Liver (tissue), 9 donors: Measurements from ENCODE around the gene TTC12. TPM values are rescaled to one million over a fixed set of nuclear protein-coding genes. Genes with fewer than 3 reads are reported as not detected.

Experiments
- DNase-seq: peaks from one replicate; pipeline ENCODE4 v3.0.0-alpha.2; 2017; ENCODE audit warnings: low spot score
- H3K27ac ChIP-seq, 2 donors: one replicate each; pipeline ENCODE4 v1.7.0; 2013; ENCODE audit warnings: inconsistent platforms in 2 of 2, low read length in 2 of 2, control low read depth in 1 of 2, low read depth in 1 of 2, mild to moderate bottlenecking in 1 of 2
- H3K27me3 ChIP-seq, 4 donors: one replicate each; pipeline versions ENCODE4 v1.6.1 to v1.7.0; 2013; ENCODE audit warnings: low read length in 3 of 4, inconsistent platforms in 1 of 4, mild to moderate bottlenecking in 1 of 4, moderate library complexity in 1 of 4; ENCODE audit not compliant: control insufficient read depth in 4 of 4, insufficient read depth in 4 of 4
- H3K36me3 ChIP-seq, 4 donors: one replicate each; pipeline versions ENCODE4 v1.6.1 to v1.7.0; 2013; ENCODE audit warnings: low read length in 3 of 4, mild to moderate bottlenecking in 3 of 4, low read depth in 1 of 4, moderate library complexity in 1 of 4; ENCODE audit not compliant: control insufficient read depth in 4 of 4, insufficient read depth in 3 of 4
- H3K4me1 ChIP-seq, 4 donors: one replicate each; pipeline versions ENCODE4 v1.6.1 to v1.7.0; 2013; ENCODE audit warnings: low read length in 3 of 4, mild to moderate bottlenecking in 3 of 4, moderate library complexity in 1 of 4; ENCODE audit not compliant: control insufficient read depth in 4 of 4, insufficient read depth in 4 of 4
- H3K4me3 ChIP-seq, 3 donors: one replicate each; pipeline versions ENCODE4 v1.6.1 to v1.7.0; 2013; ENCODE audit warnings: low read length in 3 of 3, control low read depth in 1 of 3, low read depth in 1 of 3, mild to moderate bottlenecking in 1 of 3
- H3K9ac ChIP-seq, 2 donors: one replicate each; pipeline ENCODE4 v1.7.0; 2013; ENCODE audit warnings: low read length in 2 of 2, mild to moderate bottlenecking in 2 of 2, moderate library complexity in 2 of 2, control low read depth in 1 of 2, low read depth in 1 of 2
- H3K9me3 ChIP-seq, 4 donors: one replicate each; pipeline versions ENCODE4 v1.6.1 to v1.7.0; 2013; ENCODE audit warnings: low read length in 3 of 4; ENCODE audit not compliant: control insufficient read depth in 4 of 4
- EGR1 ChIP-seq, 2 donors: IDR thresholded peaks; 2 replicates each; pipeline ENCODE4 v1.6.1; 2016 to 2018; ENCODE audit warnings: antibody characterized with exemption in 2 of 2, low read depth in 2 of 2
- FOXA1 ChIP-seq: IDR thresholded peaks from 2 replicates; pipeline ENCODE4 v1.6.1; 2016; ENCODE audit warnings: antibody characterized with exemption
- FOXA2 ChIP-seq: IDR thresholded peaks from 2 replicates; pipeline ENCODE4 v1.6.1; 2016; ENCODE audit warnings: antibody characterized with exemption
- GABPA ChIP-seq, 2 donors: IDR thresholded peaks in 1 of 2; conservative IDR thresholded peaks in 1 of 2; 2 replicates each; pipeline ENCODE4 v1.6.1; 2016; ENCODE audit warnings: antibody characterized with exemption in 2 of 2, mild to moderate bottlenecking in 1 of 2, moderate library complexity in 1 of 2
- HNF4A ChIP-seq, 2 donors: conservative IDR thresholded peaks; 2 replicates each; pipeline ENCODE4 v1.6.1; 2016; ENCODE audit warnings: antibody characterized with exemption in 2 of 2, mild to moderate bottlenecking in 2 of 2
- HNF4G ChIP-seq: IDR thresholded peaks from 2 replicates; pipeline ENCODE4 v1.6.1; 2016; ENCODE audit warnings: antibody characterized with exemption
- JUND ChIP-seq, 2 donors: IDR thresholded peaks; 2 replicates each; pipeline ENCODE4 v1.6.1; 2016; ENCODE audit warnings: antibody characterized with exemption in 2 of 2
- NR2F2 ChIP-seq: IDR thresholded peaks from 2 replicates; pipeline ENCODE4 v1.6.1; 2016; ENCODE audit warnings: antibody characterized with exemption
- RAD21 ChIP-seq, 2 donors: IDR thresholded peaks; 2 replicates each; pipeline ENCODE4 v1.6.1; 2016; ENCODE audit warnings: antibody characterized with exemption in 2 of 2, mild to moderate bottlenecking in 2 of 2
- RXRA ChIP-seq, 2 donors: IDR thresholded peaks; 2 replicates each; pipeline ENCODE4 v1.6.1; 2017 to 2018; ENCODE audit warnings: antibody characterized with exemption in 2 of 2, mild to moderate bottlenecking in 1 of 2
- SP1 ChIP-seq: IDR thresholded peaks from 2 replicates; pipeline ENCODE4 v1.6.1; 2018; ENCODE audit warnings: antibody characterized with exemption, mild to moderate bottlenecking
- TAF1 ChIP-seq: conservative IDR thresholded peaks from 2 replicates; pipeline ENCODE4 v1.6.1; 2016; ENCODE audit warnings: antibody characterized with exemption, mild to moderate bottlenecking
- WGBS: extraction: QIAGEN DNeasy Blood & Tissue Kit; methylation state at CpG from one replicate; pipeline ENCODE4 v1.1.7; 2013; 5-methylcytosine and 5-hydroxymethylcytosine counted together
- polyA plus RNA-seq, 2 donors: library from polyadenylated mRNA; stranded (reverse) in 1 of 2; unstranded in 1 of 2; fragments of 200-250 nt in 1 of 2; fragments of >200 nt in 1 of 2; fragmentation: Nextera tagmentation in 1 of 2; extraction: Ambion mirVana in 1 of 2; gene quantifications; one replicate each; pipeline versions ENCODE4 v1.2.1 to v1.2.3, GENCODE V29; 2013 to 2015
- total RNA-seq, 2 donors: library from RNA; depleted of rRNA; stranded (reverse); fragments of >200 nt; gene quantifications; one replicate each; pipeline ENCODE4 v1.2.3, GENCODE V29; 2014
- TF ChIP-seq, protein P1 (sequence below): fragments of 150-350 bp; IDR thresholded peaks from 2 replicates; pipeline ENCODE4 v1.5.1; 2017; ENCODE audit warnings: improper control_type of control experiment, low read depth, low read length; ENCODE audit not compliant: missing input control
- TF ChIP-seq, protein P2 (sequence below): IDR thresholded peaks from 2 replicates; pipeline ENCODE4 v1.6.1; 2016; ENCODE audit warnings: antibody characterized with exemption
- TF ChIP-seq, protein P3 (sequence below): IDR thresholded peaks from 2 replicates; pipeline ENCODE4 v1.6.1; 2016; ENCODE audit warnings: antibody characterized with exemption
- TF ChIP-seq, protein P4 (sequence below): IDR thresholded peaks from 2 replicates; pipeline ENCODE4 v1.6.1; 2016; ENCODE audit warnings: antibody characterized with exemption, mild to moderate bottlenecking
- TF ChIP-seq, protein P5 (sequence below): IDR thresholded peaks from 2 replicates; pipeline ENCODE4 v1.6.1; 2016; ENCODE audit warnings: antibody characterized with exemption
- donor health status: healthy.
- donor health status: healthy.
- donor health status: healthy.
- donor health status: healthy.
- donor health status: healthy.

TTC12 gene
- total and polyA plus RNA-seq, 4 donors = 2.8 to 9.0 (median 4.3) TPM

DNA sequence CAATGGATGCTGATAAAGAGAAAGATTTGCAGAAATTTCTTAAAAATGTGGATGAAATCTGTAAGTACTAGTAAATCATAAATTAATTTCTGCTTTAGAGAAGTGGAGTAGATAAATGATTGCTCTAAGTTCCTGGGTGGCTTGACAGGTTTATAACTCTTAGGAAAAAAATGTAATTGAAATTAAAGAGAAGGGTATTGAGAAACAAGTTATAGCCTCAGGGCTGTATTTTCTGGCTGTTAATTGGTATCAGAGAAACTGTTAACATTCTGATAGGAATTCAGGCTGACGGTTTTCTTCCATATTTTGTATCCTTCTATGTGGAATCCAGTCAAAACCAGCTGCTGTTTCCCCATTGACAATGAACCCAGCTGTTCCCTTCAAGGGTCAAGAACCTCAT lies 1.9 kb downstream of the TTC12 start:
- Histone ChIP-seq H3K27ac (no peak overlapping the region), H3K4me3 (no peak overlapping the region), H3K4me1 (peaks cover 0 to 18% (median 12%) of the 10 kb centered on the region in 4 donors), H3K27me3 (no peaks in the 10 kb centered on the region), H3K36me3 (peaks cover 0 to 3% (median 1%) of the 10 kb centered on the region in 4 donors), H3K9ac (no peak overlapping the region), H3K9me3 (no peaks in the 10 kb centered on the region)
- DNase-seq = no peak
- TF ChIP-seq, protein P1, sequence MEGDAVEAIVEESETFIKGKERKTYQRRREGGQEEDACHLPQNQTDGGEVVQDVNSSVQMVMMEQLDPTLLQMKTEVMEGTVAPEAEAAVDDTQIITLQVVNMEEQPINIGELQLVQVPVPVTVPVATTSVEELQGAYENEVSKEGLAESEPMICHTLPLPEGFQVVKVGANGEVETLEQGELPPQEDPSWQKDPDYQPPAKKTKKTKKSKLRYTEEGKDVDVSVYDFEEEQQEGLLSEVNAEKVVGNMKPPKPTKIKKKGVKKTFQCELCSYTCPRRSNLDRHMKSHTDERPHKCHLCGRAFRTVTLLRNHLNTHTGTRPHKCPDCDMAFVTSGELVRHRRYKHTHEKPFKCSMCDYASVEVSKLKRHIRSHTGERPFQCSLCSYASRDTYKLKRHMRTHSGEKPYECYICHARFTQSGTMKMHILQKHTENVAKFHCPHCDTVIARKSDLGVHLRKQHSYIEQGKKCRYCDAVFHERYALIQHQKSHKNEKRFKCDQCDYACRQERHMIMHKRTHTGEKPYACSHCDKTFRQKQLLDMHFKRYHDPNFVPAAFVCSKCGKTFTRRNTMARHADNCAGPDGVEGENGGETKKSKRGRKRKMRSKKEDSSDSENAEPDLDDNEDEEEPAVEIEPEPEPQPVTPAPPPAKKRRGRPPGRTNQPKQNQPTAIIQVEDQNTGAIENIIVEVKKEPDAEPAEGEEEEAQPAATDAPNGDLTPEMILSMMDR = no peak
- TF ChIP-seq SP1 = no peak
- WGBS = 92% methylated on average over 1 of the region's 1 CpG

DNA sequence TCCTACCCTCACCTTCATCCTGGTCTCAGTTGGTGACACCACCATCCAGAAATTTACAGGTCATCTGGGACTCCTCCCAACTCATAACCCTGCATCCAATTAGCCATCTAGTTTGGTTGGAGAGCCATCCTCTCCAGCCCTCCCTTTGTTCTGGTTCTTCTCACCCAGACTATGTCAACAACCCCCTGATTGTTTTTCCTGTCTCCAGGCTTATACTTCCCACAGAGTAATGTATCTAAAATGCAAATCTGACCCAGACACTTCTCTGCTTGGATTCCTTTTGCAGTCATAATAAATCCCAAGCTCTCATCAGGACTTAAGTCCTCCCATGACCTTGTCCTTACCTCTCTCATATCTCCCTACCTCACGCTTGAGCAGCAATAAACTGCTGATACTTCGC lies 3.0 kb downstream of the TTC12 start:
- no peak overlapping the region for H3K9ac ChIP-seq
- no peak for DNase-seq
- peaks cover 0 to 18% (median 12%) of the 10 kb centered on the region in 4 donors for H3K4me1 ChIP-seq
- no peak overlapping the region for H3K27ac ChIP-seq
- H3K36me3 ChIP-seq = peaks cover 0 to 3% (median 1%) of the 10 kb centered on the region in 4 donors
- H3K4me3 ChIP-seq = no peak overlapping the region
- 96% methylated on average over 2 of the region's 2 CpGs for WGBS
- TF ChIP-seq, protein P2, sequence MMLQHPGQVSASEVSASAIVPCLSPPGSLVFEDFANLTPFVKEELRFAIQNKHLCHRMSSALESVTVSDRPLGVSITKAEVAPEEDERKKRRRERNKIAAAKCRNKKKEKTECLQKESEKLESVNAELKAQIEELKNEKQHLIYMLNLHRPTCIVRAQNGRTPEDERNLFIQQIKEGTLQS = no peak
- TF ChIP-seq JUND (IDR thresholded peaks at IDR 0.05) (no peak), RAD21 (IDR thresholded peaks at IDR 0.05) (no peak), NR2F2 (no peak), GABPA (IDR thresholded peaks at IDR 0.05 in 1 of 2, conservative IDR thresholded peaks at IDR 0.05 in 1 of 2) (no peak), SP1 (no peak)
- TF ChIP-seq, protein P3, sequence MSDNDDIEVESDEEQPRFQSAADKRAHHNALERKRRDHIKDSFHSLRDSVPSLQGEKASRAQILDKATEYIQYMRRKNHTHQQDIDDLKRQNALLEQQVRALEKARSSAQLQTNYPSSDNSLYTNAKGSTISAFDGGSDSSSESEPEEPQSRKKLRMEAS = no peak
- TF ChIP-seq, protein P4, sequence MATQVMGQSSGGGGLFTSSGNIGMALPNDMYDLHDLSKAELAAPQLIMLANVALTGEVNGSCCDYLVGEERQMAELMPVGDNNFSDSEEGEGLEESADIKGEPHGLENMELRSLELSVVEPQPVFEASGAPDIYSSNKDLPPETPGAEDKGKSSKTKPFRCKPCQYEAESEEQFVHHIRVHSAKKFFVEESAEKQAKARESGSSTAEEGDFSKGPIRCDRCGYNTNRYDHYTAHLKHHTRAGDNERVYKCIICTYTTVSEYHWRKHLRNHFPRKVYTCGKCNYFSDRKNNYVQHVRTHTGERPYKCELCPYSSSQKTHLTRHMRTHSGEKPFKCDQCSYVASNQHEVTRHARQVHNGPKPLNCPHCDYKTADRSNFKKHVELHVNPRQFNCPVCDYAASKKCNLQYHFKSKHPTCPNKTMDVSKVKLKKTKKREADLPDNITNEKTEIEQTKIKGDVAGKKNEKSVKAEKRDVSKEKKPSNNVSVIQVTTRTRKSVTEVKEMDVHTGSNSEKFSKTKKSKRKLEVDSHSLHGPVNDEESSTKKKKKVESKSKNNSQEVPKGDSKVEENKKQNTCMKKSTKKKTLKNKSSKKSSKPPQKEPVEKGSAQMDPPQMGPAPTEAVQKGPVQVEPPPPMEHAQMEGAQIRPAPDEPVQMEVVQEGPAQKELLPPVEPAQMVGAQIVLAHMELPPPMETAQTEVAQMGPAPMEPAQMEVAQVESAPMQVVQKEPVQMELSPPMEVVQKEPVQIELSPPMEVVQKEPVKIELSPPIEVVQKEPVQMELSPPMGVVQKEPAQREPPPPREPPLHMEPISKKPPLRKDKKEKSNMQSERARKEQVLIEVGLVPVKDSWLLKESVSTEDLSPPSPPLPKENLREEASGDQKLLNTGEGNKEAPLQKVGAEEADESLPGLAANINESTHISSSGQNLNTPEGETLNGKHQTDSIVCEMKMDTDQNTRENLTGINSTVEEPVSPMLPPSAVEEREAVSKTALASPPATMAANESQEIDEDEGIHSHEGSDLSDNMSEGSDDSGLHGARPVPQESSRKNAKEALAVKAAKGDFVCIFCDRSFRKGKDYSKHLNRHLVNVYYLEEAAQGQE = no peak
- no peaks in the 10 kb centered on the region for H3K9me3 ChIP-seq
- H3K27me3 ChIP-seq = no peaks in the 10 kb centered on the region

DNA sequence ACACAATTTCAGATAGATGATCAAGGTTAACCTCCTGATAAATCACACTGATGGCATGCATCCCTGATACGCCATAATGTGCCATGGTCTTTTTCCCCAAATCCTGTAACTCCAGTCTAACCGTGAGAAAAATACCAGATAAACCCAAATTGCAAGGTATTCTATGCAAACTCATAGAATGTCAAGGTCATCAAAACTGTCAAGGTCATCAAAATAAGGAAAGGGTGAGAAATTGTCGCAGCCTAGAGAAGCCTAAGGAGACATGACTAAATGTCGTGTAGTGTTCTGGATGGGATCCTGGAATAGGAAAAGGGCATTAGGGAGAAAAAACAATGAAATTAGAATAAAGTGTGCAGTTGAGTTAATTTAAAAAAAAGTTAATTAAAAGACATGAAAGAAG lies 4.7 kb downstream of the TTC12 start:
- Histone ChIP-seq H3K36me3 (peaks cover 0 to 6% (median 3%) of the 10 kb centered on the region in 4 donors), H3K4me1 (peaks cover 0 to 13% (median 7%) of the 10 kb centered on the region in 4 donors), H3K9ac (no peak overlapping the region), H3K27me3 (no peaks in the 10 kb centered on the region), H3K9me3 (no peaks in the 10 kb centered on the region), H3K4me3 (no peak overlapping the region), H3K27ac (no peak overlapping the region)
- WGBS = over 99% methylated on average over 4 of the region's 4 CpGs
- no peak for TF ChIP-seq FOXA2
- no peak for TF ChIP-seq RAD21 (IDR thresholded peaks at IDR 0.05)
- TF ChIP-seq, protein P5, sequence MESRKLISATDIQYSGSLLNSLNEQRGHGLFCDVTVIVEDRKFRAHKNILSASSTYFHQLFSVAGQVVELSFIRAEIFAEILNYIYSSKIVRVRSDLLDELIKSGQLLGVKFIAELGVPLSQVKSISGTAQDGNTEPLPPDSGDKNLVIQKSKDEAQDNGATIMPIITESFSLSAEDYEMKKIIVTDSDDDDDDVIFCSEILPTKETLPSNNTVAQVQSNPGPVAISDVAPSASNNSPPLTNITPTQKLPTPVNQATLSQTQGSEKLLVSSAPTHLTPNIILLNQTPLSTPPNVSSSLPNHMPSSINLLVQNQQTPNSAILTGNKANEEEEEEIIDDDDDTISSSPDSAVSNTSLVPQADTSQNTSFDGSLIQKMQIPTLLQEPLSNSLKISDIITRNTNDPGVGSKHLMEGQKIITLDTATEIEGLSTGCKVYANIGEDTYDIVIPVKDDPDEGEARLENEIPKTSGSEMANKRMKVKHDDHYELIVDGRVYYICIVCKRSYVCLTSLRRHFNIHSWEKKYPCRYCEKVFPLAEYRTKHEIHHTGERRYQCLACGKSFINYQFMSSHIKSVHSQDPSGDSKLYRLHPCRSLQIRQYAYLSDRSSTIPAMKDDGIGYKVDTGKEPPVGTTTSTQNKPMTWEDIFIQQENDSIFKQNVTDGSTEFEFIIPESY = no peak
- TF ChIP-seq FOXA1 = no peak
- no peak for TF ChIP-seq HNF4A (conservative IDR thresholded peaks at IDR 0.05)
- no peak for TF ChIP-seq HNF4G
- TF ChIP-seq, protein P1 = no peak
- TF ChIP-seq NR2F2 = no peak
- no peak for TF ChIP-seq TAF1
- TF ChIP-seq, protein P3 = no peak
- TF ChIP-seq EGR1 (IDR thresholded peaks at IDR 0.05; ENCODE audit: low read depth in 2 of 2) = no peak
- TF ChIP-seq RXRA (IDR thresholded peaks at IDR 0.05) = no peak
- TF ChIP-seq GABPA (IDR thresholded peaks at IDR 0.05 in 1 of 2, conservative IDR thresholded peaks at IDR 0.05 in 1 of 2) = no peak
- DNase-seq = no peak
